Right lobe of liver (tissue), 4 donors: ENCODE measurements around the gene INVS.
"Not testable (repeated sequence)": the region's sequence is repeated elsewhere in the genome, so short reads cannot be mapped to it uniquely, and the experiment has no call there.

Source experiments
- CTCF ChIP-seq, 4 donors: fragments of 200-600 bp in 3 of 4; fragments of 450-650 bp in 1 of 4; IDR thresholded peaks; one replicate each; pipeline versions ENCODE4 v1.5.1 to v1.8.0; 2016 to 2022; ENCODE audit warnings: antibody characterized with exemption in 4 of 4, mild to moderate bottlenecking in 2 of 4
- POLR2A ChIP-seq: fragments of 450-650 bp; IDR thresholded peaks from one replicate; pipeline ENCODE4 v1.6.1; 2017; ENCODE audit warnings: antibody characterized with exemption, mild to moderate bottlenecking
- donor health status: DM: no; HTN: no; CAD: no.
- donor health status: DM: no; HTN: no; CAD: no.
- donor health status: DM: no; HTN: yes; CAD: no.

DNA sequence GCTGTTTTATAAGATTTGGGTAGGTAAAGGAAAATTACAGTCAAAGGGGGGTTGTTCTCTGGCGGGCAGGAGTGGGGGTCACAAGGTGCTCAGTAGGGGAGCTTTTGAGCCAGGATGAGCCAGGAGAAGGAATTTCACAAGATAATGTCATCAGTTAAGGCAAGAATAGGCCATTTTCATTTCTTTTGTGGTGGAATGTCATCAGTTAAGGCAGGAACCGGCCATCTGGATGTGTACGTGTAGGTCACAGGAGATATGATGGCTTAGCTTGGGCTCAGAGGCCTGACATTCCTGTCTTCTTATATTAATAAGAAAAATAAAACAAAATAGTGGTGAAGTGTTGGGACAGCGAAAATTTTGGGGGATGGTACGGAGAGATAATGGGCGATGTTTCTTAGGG lies 41.3 kb downstream of the INVS start:
- TF ChIP-seq CTCF (IDR thresholded peaks at IDR 0.05); POLR2A: not testable (repeated sequence)
